ENCODE measurements around the gene SLC39A5. TPM values are rescaled to one million over a fixed set of nuclear protein-coding genes. Genes with fewer than 3 reads are reported as not detected.

SLC39A5 gene
- total and polyA plus RNA-seq, 7 donors = 0.16 to 0.23 TPM; not detected in 5

DNA sequence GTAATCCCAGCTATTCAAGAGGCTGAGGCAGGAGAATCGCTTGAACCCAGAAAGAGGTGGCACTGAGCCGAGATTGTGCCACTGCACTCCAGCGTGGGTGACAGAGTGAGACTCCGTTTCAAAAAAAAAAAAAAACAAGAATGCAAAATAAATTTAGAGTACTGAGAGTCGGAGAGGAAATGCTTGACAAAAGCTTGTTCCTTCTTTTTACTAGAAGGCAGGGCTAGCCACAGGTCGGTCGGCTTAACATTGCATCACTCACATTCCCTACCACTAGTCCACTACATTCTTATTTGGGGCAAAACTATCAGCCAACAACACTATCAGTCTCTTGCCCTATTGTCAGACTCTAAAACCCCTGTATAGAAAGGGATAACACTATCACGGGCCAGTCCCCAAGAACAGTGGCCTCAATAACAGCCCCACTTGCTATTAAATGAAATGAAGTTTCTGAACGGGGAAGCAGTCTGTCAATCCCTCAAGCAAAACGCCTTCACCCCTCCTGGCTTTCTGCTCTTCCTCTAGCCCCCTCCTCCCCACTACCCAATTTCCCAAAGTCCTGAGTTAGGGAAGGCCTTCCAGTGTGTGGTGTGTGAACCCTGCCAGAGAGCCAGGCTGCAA lies 9.1 kb upstream of the SLC39A5 start:
- Histone ChIP-seq H3K27ac (peak overlapping the region; percentile 96), H3K4me1 (peaks cover 40% of the 10 kb centered on the region), H3K36me3 (ENCODE audit: insufficient read depth in 1 of 2, low read depth in 1 of 2) (peaks cover 3 to 21% of the 10 kb centered on the region in 2 donors), H3K9me3 (no peaks in the 10 kb centered on the region), H3K27me3 (ENCODE audit: insufficient read depth in 3 of 3, low read length in 2 of 3) (no peaks in the 10 kb centered on the region), H3K4me3 (peak overlapping the region; percentile 73)
- TF ChIP-seq, protein P1, sequence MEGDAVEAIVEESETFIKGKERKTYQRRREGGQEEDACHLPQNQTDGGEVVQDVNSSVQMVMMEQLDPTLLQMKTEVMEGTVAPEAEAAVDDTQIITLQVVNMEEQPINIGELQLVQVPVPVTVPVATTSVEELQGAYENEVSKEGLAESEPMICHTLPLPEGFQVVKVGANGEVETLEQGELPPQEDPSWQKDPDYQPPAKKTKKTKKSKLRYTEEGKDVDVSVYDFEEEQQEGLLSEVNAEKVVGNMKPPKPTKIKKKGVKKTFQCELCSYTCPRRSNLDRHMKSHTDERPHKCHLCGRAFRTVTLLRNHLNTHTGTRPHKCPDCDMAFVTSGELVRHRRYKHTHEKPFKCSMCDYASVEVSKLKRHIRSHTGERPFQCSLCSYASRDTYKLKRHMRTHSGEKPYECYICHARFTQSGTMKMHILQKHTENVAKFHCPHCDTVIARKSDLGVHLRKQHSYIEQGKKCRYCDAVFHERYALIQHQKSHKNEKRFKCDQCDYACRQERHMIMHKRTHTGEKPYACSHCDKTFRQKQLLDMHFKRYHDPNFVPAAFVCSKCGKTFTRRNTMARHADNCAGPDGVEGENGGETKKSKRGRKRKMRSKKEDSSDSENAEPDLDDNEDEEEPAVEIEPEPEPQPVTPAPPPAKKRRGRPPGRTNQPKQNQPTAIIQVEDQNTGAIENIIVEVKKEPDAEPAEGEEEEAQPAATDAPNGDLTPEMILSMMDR (IDR thresholded peaks at IDR 0.05) = no peak
- DNase-seq (no peak), ATAC-seq (no peak)
- 7 to 12% (median 8%) methylated on average over 10 of the region's 10 CpGs for WGBS, 3 donors
- intact Hi-C loops (cut with DNase I) = loop anchor here in 1 of 2 donors (5.0 kb wide), 3 partner anchors 33 to 103 kb away; partner anchors contain the start of genes ANKRD52, RPL41, SMARCC2 and ZC3H10

DNA sequence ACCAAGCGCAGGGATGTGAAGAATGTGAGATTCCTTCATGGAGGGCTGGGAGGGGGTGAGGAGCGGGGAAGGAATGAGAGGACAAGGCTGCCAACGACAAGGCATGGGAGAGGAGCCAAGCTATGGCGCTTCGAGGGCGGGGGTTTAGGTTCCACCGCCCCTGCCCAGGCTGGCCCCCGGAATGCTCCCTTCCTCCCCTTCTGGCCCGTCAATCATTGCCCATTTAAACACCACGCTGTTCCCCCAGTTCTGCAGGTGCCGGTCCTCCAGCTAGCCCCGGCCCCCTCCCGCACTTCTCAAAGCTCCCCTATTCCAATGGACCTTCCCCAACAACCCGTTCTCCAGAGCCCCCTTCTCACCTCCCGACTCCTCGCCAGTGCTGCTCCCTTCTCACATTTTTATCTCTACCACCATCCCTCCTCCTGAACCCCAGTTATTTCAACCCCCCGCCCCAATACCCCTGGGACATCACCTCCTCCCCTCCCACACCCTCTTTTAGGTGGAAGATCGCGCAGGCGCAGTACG lies 8.6 kb upstream of the SLC39A5 start:
- intact Hi-C loops (cut with DNase I) = loop anchor here in 1 of 2 donors (5.0 kb wide), 3 partner anchors 34 to 104 kb away; partner anchors contain the start of genes ANKRD52, RPL41, SMARCC2 and ZC3H10
- peak overlapping the region; percentile 96 for H3K27ac ChIP-seq
- TF ChIP-seq, protein P1 (IDR thresholded peaks at IDR 0.05) = no peak
- ATAC-seq (peak in 3 of 4 donors; percentile 14 to 35 (median 14)), DNase-seq (peak; percentile 68 to 73)
- 0 to 1% (median 0%) methylated on average over 16 to 21 of the region's 21 CpGs for WGBS, 3 donors
- H3K36me3 ChIP-seq (ENCODE audit: insufficient read depth in 1 of 2, low read depth in 1 of 2) = peaks cover 3 to 21% of the 10 kb centered on the region in 2 donors
- H3K9me3 ChIP-seq = no peaks in the 10 kb centered on the region
- H3K4me3 ChIP-seq = peak overlapping the region; percentile 73
- no peaks in the 10 kb centered on the region for H3K27me3 ChIP-seq (ENCODE audit: insufficient read depth in 3 of 3, low read length in 2 of 3)
- H3K4me1 ChIP-seq = peaks cover 40% of the 10 kb centered on the region

DNA sequence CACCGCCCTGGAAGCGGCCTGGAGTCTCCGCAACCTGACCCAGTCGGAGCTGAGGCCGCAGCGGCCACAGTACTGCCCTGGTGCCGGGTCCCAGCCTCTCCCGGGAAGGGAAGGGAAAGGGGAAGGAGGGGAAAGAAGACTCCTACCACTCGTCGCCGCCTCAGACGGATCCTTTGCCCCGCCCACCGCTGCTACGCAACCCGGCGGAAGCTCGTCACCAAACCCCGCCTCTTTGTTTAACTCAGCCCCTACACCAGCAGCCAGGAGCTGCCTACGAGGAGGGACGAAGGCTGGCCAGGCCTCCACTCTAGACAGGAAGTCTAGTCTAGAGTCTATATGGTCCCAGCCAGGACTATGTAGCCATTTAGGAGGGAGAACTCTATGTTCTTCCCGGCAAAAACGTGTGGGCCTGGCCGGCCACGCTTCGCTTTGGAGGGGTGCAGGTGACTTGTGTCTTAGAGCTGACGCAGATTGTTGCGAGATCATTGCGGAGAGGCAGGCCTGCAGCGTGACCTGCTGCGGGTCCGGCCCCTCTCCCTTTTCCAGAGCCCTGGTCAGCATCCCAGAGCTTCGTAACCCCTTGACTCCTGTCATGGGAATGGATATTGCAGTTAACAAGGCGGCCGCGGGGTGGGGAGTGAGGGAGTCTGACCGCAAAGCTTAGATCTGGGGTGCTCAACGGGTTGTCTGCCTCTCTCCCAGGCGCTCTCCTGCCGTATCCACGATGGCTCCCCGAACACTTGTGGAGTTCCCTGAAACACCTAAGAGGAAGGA lies 7.9 kb upstream of the SLC39A5 start, which contains the start of gene RNF41:
TSS of gene RNF41 (minus strand) at position 166 of the 774 bp plus-strand sequence. CDS start 7,875 bp downstream, outside the sequence.
- peak within 1 kb of the TSS; percentile 73 for H3K4me3 ChIP-seq
- H3K36me3 ChIP-seq (ENCODE audit: insufficient read depth in 1 of 2, low read depth in 1 of 2) = peaks cover 0 to 15% of the 10 kb centered on the region in 2 donors
- peak; percentile 97 to 98 for DNase-seq
- no peaks in the 10 kb centered on the region for H3K27me3 ChIP-seq (ENCODE audit: insufficient read depth in 3 of 3, low read length in 2 of 3)
- no peaks in the 10 kb centered on the region for H3K9me3 ChIP-seq
- 0 to 1% (median 1%) methylated on average over 41 to 42 of the region's 42 CpGs for WGBS, 3 donors
- ATAC-seq = peak; percentile 85 to 88 (median 86)
- intact Hi-C loops (cut with DNase I) = loop anchor here (2.0 to 5.0 kb wide), 4 partner anchors 35 to 105 kb away; partner anchors contain the start of genes ANKRD52 (in 1 of the 2), RPL41 (in 1 of the 2), SMARCC2 (in 1 of the 2) and ZC3H10 (in 1 of the 2)
- H3K4me1 ChIP-seq = peaks cover 40% of the 10 kb centered on the region
- TF ChIP-seq, protein P1 (IDR thresholded peaks at IDR 0.05) = peak; percentile 17
- H3K27ac ChIP-seq = peak within 1 kb of the TSS; percentile 96

DNA sequence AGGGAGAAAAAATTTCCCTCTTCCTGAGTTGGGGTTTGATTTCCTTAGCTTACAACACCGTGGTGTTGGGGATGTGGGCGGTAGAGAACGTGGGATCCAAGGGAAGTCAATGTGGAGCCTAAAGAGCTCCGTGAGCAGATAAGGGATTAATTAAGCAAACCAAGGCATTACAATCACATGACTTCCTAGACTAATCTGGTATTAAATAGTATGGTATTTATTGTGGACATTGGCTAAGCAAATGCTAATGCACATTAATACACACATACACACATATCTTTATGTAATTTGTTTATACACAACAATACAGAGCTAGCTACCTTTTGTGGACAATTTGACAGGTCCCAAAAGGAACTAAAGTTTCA lies 7.3 kb upstream of the SLC39A5 start:
- no peaks in the 10 kb centered on the region for H3K9me3 ChIP-seq
- peaks cover 0 to 12% of the 10 kb centered on the region in 2 donors for H3K36me3 ChIP-seq (ENCODE audit: insufficient read depth in 1 of 2, low read depth in 1 of 2)
- TF ChIP-seq, protein P1 (IDR thresholded peaks at IDR 0.05) = no peak
- no peaks in the 10 kb centered on the region for H3K27me3 ChIP-seq (ENCODE audit: insufficient read depth in 3 of 3, low read length in 2 of 3)
- peak overlapping the region; percentile 73 for H3K4me3 ChIP-seq
- peaks cover 40% of the 10 kb centered on the region for H3K4me1 ChIP-seq
- ATAC-seq (no peak), DNase-seq (no peak)
- peak overlapping the region; percentile 96 for H3K27ac ChIP-seq
- WGBS, 3 donors = 5 to 12% (median 9%) methylated on average over 4 of the region's 4 CpGs
- intact Hi-C loops (cut with DNase I) = loop anchor here (2.0 to 5.0 kb wide), 4 partner anchors 34 to 105 kb away; partner anchors contain the start of genes ANKRD52 (in 1 of the 2), RPL41 (in 1 of the 2), SMARCC2 (in 1 of the 2) and ZC3H10 (in 1 of the 2)

Data from psoas muscle (tissue), 8 donors.